ENCODE results near the gene TDP1. TPM values are rescaled to one million over a fixed set of nuclear protein-coding genes. Genes with fewer than 3 reads are reported as not detected.

The TDP1 gene
- total and polyA plus RNA-seq, 2 of the 13 experiments (the other 11 are each of a cell fraction or from before 2014, with no cell fraction given) = 16.4 to 31.2 TPM

DNA sequence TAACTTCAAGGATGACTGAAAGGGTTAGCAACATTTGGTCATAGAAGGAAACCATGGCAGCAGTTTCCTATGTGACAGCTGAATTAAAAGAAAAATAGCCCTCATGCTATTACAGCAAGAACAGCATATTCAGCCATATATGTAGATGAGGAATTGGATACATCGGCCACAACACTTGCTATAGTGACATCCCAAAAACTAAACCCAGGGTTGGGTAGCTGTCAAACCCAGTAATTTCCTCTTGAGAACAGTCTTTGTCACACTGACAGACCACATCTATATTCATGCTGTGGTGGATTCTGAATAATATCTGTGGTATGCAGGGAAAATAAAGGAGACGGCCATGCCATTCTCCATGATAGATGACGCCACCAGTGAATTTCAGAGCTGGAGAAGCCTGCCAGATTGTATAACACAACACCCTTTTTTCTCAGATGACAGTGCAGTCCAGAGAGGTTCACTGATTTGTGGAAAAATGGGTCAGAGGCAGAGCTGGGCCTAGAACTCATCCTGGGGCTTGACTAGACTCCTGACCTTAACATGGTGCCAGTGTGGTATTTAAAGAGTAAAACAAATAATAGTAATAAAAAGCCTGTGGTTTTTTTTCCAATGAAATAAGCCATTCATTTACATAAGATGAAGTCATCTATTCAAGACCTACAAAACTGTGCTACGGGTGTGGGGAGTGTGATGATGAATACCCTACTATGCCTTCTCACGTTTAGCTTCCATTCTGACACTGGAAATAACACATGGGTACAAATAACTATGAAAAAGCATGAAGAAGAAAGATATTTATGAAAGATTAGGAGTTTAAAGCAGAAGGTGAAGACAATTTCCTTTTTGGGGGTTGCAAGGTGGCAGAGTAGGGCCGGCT, 33.5 kb upstream of the TDP1 start:
- POLR2A ChIA-PET = no interaction called here
- in situ Hi-C loops (cut with HindIII; ENCODE audit: extremely low pct_ligation_motif_present, low pct_unique_long_range_greater_than_20kb) = loop anchor here (25.0 kb wide), 2 partner anchors 510 to 685 kb away; partner anchors contain the start of gene FOXN3

More for the DNA sequence above, 33.5 kb upstream of the TDP1 start:
- Histone ChIP-seq H3K36me3 (replicated peaks in 1 of 2; ENCODE audit: control insufficient read depth in 1 of 2, insufficient read depth in 2 of 2, low read length in 2 of 2) (peaks cover 0 to 4% of the 10 kb centered on the region in 2 experiments; a peak in 4 of 5 replicates), H3K79me2 (ENCODE audit: insufficient read depth, low read length) (no peaks in the 10 kb centered on the region), H3K27ac (ENCODE audit: extremely low read length, insufficient read depth, low read length) (no peak overlapping the region), H3K9me3 (ENCODE audit: low read length) (no peaks in the 10 kb centered on the region), H3K4me1 (ENCODE audit: insufficient read depth, low read length) (peaks cover 11% of the 10 kb centered on the region), H3K4me3 (replicated peaks in 1 of 3; ENCODE audit: insufficient read depth in 1 of 3, low read depth in 2 of 3, low read length in 3 of 3) (no peak overlapping the region), H3K27me3 (ENCODE audit: control insufficient read depth in 1 of 2, insufficient read depth in 2 of 2, low read length in 2 of 2) (no peaks in the 10 kb centered on the region), H2AFZ (ENCODE audit: low read length) (no peak overlapping the region), H4K20me1 (ENCODE audit: insufficient read depth, low read length) (no peaks in the 10 kb centered on the region), H3K4me2 (ENCODE audit: low read depth, low read length) (no peak overlapping the region), H3K9ac (ENCODE audit: insufficient read depth, low read depth, low read length) (no peak overlapping the region)
- 96% methylated on average over 6 of the region's 6 CpGs for WGBS (ENCODE audit: low lambda C conversion rate)
- intact Hi-C loops (cut with micrococcal nuclease; ENCODE audit: unreplicated experiment) = no loop called here
- no peak for FAIRE-seq
- BruUV-seq (replicated peaks) = no TSS peak
- TF ChIP-seq, protein P1, sequence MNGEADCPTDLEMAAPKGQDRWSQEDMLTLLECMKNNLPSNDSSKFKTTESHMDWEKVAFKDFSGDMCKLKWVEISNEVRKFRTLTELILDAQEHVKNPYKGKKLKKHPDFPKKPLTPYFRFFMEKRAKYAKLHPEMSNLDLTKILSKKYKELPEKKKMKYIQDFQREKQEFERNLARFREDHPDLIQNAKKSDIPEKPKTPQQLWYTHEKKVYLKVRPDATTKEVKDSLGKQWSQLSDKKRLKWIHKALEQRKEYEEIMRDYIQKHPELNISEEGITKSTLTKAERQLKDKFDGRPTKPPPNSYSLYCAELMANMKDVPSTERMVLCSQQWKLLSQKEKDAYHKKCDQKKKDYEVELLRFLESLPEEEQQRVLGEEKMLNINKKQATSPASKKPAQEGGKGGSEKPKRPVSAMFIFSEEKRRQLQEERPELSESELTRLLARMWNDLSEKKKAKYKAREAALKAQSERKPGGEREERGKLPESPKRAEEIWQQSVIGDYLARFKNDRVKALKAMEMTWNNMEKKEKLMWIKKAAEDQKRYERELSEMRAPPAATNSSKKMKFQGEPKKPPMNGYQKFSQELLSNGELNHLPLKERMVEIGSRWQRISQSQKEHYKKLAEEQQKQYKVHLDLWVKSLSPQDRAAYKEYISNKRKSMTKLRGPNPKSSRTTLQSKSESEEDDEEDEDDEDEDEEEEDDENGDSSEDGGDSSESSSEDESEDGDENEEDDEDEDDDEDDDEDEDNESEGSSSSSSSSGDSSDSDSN (CRISPR knock-in tag; IDR thresholded peaks at IDR 0.05) = no peak
- TF ChIP-seq ZNF335 (CRISPR knock-in tag; IDR thresholded peaks at IDR 0.05) (no peak), REPIN1 (CRISPR knock-in tag; IDR thresholded peaks at IDR 0.05; ENCODE audit: borderline replicate concordance, low read depth) (no peak), PCBP2 (optimal IDR thresholded peaks at IDR 0.05; ENCODE audit: low read depth, low read length, poor library complexity, severe bottlenecking) (no peak), PLRG1 (conservative IDR thresholded peaks at IDR 0.05) (no peak)
- ATAC-seq = no peak
- CTCF ChIA-PET (ENCODE audit: low intra/inter-chr PET ratio, low total read pairs) = no interaction called here
- no peak for DNase-seq (ENCODE audit: low spot score)

Data from HepG2 (cell line).